ENCODE measurements around the gene JAGN1.

DNA sequence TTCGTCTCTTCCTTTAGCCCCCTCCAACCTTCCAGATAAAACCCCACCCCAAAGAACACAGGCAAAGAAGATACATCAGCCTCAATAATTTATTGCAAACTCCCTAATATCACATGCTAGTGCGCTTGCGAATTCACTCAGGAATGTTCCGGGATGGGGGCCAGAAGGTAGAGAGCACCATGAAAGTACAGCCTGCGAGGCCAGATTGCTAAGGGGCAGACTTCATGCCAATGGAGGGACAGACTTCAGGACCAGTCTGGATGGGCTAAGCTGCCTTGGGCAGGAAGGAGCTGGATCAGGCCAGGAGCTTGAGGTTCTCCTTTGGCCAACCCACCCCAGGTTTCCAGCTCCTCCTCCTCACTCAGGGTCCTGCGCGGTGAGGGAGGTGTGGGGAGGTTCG lies 23.8 kb upstream of the JAGN1 start:
- TF ChIP-seq, protein P1, sequence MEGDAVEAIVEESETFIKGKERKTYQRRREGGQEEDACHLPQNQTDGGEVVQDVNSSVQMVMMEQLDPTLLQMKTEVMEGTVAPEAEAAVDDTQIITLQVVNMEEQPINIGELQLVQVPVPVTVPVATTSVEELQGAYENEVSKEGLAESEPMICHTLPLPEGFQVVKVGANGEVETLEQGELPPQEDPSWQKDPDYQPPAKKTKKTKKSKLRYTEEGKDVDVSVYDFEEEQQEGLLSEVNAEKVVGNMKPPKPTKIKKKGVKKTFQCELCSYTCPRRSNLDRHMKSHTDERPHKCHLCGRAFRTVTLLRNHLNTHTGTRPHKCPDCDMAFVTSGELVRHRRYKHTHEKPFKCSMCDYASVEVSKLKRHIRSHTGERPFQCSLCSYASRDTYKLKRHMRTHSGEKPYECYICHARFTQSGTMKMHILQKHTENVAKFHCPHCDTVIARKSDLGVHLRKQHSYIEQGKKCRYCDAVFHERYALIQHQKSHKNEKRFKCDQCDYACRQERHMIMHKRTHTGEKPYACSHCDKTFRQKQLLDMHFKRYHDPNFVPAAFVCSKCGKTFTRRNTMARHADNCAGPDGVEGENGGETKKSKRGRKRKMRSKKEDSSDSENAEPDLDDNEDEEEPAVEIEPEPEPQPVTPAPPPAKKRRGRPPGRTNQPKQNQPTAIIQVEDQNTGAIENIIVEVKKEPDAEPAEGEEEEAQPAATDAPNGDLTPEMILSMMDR (conservative IDR thresholded peaks at IDR 0.05 in 1 of 2, IDR thresholded peaks at IDR 0.05 in 1 of 2; ENCODE audit: extremely low read depth in 1 of 2, insufficient read depth in 1 of 2, low read depth in 1 of 2, low read length in 2 of 2), result no peak
- TF ChIP-seq EZH2 (IDR thresholded peaks at IDR 0.05; ENCODE audit: borderline replicate concordance, low read length), result no peak

All from mammary epithelial cell (primary cell).